NCI-H1694 (cell line): ENCODE data around the gene TSSK3.
"Not testable (repeated sequence)": the region's sequence is repeated elsewhere in the genome, so short reads cannot be mapped to it uniquely, and the experiment has no call there.

Experiments
- DNase-seq: peaks from one replicate; lab custom pipeline; 2025; lab: John Stamatoyannopoulos, UW

The TSSK3 gene

DNA sequence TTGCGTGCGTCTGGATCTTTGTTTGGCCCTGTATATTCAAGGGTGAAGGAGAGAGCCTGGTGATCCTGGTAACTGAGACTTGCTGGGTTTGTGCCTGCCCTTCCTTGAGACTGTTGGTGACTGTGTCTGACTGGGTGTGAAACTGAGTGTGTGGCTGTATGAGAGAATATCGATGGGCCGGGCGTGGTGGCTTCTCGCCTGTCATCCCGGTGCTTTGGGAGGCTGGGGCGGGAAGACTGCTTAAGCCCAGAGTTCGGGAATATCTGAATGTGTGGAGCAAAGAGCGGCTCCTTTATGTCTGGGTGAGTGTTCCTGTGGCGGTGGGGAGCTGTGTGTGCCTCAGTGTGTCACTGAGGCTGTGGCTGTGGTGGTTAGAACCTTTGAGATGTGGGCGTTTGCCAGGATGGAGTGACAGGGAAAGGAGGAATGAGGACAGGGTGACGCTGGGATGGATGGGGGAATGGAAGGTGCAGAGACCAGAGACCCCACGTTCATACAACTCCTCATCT, 23.6 kb upstream of the TSSK3 start:
- DNase-seq, result no peak

DNA sequence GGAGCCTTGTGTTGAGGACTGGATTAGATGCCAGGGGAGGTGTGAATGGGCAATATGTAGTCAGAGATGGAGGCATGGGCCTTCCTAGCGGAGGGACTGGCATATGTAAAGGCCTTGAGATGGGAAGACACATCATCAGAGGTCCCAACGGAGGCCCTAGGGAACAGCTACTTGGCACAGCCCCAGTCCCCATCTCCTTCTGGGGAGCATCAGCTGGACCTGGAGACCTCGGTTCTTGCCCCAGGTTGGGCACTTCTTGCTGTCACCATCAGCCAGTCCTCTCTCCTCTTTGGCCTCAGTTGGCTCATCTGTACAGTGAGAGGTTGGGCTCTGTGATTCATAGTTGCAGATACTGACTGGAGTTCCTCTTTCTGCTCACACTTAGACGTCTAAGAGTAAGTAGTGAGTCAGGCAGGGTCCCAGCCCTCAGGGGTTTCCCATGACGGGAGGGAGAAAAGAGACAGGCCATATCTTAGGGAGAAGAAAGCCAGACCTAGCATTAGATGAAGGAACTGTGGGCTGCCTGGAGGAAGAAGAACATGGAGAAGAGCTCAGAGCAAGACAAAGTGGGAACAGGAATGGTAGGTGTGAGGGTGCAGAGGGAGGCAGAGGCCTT, 22.9 kb upstream of the TSSK3 start:
- DNase-seq, result no peak

DNA sequence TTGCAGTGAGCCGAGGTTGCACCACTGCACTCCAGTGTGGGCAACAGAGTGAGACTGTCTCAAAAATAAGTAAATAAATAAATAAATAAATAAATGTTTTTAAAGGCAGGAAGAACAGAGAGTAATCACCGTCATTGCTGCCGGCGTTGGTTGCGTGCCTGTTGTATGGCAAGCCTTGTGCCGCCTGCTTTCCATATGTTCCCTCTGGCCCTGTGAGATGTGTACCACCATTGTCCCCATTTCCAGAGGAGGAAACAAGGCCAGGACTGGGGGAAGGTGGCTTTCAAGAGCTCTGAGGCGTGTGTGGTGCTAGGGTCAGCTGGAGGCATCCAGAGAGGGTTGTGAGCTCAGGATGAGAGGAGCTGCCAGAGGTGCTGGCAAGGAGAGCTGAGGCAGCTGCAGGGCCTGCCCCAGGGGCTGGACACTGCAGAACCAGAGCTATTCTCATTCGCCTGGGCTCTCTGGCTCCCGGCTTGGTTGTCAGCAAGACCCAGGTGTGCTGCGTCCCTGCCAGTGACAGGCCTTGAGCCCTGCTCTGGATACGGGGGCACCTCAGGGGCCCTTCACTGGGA, 21.1 kb upstream of the TSSK3 start:
- DNase-seq, result no peak

DNA sequence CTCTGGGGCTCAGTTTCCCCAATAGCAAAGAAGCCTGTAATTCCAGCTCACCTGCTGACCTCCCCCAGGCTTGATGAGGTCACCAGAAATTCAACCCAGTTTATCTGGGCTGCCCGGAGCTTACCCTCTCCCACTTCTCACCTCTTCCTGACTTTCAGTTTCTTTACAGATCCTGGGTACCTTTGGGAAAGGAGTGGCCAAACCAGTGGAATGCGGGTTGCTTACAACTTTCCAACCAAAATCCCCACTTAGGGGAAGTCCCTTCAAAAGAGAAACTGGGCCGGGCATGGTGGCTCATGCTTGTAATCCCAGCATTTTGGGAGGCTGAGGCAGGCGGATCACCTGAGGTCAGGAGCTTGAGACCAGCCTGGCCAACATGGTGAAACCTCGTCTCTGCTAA, 20.4 kb upstream of the TSSK3 start:
- no peak for DNase-seq

DNA sequence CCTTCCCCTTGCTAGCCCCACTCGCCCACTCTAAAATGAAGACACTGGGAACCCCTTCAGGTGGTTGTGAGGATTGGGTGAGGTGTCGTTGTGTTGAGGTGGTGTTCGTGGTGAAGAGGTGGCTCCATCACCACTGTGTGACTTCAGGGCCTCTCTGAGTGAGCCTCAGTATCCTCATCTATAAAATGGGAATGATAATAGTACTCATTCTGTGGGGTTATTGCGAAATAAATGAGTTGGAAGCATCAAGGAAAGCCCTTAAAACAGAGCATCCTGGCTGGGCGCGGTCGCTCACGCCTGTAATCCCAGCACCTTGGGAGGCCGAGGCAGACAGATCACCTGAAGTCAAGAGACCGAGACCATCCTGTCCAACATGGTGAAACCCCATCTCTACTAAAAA, 19.6 kb upstream of the TSSK3 start:
- DNase-seq, result no peak

DNA sequence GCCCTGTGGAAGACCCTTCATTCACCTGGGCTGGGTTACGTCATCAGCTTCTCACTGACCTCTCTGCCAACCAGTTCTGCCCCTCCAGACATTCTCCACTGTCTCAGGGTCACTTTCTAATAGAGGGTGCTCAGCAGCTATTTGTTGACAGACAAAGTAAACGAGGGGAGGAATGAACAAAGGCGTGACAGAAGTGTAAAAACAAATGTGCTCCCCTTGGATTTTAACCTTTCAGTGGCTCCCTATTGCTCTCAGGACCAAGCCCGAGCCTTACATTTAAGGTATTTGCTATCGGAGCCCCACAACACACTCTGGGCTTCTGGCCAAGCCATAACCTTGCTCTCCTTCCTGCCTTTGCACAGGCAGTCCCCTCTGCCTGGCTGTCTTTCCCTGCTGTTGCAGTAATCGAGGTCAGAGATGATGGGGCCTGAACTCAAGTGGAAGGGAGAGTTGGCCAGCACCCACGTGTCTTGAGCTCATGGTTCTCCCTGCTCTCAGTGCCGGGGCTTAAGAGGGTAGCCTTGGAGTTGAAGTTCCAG, 17.0 kb upstream of the TSSK3 start:
- DNase-seq, result no peak

DNA sequence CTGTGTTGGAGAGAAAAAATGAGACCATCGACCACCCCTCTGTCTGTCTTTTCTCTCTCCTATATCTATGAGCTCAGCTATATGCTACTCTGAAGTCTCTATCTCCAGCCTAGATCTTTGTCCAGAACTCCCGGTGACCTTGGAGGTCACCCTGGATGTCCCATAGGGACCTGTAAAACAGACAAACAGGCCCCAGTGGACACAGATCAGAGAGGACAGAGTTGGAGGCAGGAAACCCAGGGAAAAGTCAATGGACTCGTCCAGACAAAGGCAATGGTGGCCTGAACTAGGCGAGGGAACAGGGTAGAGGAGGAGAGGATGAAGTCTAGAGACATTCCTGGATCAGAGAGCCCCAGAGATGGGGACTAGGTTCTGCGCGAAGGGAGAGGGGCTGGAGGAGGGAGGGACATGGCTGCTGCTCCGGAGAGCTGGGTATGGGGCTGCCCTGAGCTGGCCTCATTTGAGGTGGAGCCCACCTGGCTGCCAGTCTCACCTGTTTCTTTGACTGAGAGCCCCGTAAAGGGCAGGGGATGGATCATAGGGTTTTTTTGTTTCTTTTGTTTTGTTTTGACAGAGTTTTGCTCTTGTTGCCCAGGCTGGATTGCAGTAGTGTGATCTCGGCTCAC, 15.7 kb upstream of the TSSK3 start:
- DNase-seq, result no peak

DNA sequence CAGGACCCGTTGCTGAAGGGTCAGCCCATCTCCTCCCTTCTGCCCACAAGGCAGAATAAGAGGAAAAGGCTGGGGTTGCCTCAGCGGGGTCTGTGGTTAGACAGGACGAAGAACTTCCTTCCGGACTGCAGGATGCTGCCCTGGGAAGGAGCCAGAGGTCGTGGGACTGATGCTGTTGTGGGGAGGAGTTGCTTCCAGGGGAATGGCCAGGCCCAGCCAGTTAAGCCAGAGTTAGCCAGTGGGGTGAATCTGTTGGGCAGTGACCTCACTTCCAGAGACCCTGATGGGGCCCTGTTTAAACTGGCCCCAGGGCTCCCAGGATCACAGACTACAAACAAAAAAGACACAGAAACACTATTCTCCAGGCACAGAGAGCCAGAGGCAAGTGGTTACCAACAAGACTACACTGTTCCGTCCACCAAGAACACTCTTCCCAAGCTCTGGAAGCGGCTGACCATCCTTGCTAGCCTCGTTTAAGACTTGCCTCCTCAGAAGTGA, 13.1 kb upstream of the TSSK3 start:
- DNase-seq, result no peak

DNA sequence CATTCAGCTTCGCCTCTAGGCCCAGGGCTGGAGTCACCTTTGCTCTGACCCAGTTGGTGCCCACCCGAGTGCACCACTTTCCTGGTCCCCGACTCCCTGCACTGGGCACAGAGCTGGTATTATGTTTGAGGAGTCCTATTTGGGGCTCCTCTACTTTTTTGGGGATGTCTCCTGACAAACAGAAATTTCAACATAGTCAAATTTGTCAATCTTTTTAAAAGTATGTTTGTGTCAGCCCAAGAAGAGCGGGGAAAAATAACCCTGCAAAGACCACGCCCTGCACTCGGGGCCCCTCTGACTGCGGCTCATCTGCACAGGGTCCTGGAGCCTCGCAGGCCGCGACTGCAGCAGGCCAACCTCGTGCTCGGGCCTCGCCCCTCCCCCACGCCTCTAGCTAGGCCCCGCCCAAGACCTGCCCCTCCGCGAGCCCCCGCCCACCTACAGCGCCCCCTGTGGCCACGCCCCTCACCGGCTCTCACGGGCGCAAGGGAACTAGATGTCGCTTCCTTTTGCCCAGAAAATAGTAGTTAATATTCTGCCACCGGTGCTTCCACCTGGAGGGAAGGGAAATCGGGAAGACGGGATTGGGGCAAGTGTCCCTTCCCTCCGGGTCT, 11.4 kb upstream of the TSSK3 start:
- peak; percentile 46 for DNase-seq

DNA sequence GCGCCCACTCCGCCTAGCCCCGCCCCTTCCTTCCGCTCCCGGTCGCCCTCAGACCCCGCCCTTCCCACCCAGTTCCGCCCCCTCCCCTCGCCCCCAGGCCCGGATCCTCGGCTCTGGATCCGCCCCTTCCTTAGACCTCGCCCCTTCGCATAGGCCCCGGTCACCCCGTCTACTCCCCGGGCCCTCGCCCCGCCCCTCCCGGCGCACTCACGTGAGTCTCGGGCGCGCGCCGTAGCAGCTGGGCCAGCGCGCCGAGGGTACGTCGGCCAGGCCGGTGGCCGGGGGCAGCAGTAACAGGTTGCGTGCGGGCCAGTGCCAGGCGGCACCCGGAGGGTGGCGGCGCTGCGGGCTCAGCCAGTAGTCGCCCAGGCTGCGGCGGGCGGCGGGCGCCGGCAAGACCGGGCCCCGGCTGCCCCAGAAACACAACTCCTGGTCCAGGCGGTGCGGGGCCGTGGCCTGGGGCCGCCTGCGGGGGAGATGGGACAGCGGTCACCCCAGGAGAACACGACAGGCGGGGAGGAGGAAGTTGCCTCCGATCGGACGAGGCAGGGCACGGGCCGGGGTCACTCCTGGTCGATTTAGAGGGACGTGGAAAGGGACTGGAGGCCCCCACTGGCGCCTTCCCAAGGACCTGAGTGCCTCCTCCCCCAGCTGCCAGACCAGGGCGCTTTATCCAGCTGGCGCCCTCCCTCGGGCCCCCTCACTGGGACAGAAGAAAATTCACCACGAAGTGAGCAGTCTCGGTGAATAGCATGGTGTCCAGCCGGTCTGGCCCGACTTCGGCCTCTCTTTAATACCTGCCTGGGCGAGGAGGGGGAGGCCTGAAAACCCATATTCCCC, 10.7 kb upstream of the TSSK3 start:
- DNase-seq, result peak; percentile 85

DNA sequence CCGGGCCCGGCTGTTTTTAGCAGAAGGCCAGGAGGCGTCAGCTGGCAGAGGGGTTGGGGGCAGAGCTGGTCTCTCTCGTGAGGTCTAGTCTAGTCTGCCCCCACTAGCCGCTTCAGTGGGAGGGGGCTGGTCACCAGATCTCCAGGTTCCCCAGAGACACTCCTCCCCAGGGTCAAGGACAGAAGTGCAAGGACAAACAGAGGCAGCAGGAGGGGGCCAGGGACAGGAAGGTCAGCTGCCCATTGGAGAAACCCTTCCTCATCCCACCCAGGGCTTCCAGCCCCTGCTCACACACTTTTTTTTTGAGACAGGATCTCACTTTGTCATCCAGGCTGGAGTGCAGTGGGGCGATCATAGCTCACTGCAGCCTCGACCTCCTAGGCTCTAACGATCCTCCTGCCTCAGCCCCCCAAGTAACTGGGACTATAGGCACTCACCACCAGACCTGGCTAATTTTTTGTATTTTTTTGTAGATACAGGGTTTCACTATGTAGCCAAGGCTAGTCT, 10.0 kb upstream of the TSSK3 start:
- DNase-seq, result no peak

DNA sequence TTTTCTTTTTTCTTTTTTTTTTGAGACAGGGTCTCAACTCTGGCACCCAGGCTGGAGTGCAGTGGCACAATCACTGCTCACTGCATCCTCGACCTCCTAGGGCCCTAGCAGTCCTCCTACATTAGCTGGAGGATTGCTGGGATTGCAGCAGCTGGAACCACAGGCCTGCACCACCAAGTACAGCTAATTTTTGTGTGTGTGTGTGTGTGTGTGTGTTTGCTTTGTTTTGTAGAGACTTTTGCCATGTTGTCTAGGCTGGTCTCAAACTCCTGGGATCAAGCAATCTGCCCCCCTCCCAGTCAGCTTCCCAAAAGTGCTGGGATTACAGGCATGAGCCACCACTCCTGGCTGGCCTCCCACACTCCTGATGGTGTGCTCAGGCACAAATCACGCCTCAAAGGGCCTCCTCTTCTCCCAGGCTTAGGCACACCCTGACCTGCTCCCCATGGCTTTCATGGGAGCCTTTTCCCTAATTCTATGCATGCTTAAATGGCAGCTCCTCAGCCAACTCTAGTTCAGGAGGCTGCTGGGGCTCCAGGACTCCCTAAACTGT, 9.4 kb upstream of the TSSK3 start:
- no peak for DNase-seq

DNA sequence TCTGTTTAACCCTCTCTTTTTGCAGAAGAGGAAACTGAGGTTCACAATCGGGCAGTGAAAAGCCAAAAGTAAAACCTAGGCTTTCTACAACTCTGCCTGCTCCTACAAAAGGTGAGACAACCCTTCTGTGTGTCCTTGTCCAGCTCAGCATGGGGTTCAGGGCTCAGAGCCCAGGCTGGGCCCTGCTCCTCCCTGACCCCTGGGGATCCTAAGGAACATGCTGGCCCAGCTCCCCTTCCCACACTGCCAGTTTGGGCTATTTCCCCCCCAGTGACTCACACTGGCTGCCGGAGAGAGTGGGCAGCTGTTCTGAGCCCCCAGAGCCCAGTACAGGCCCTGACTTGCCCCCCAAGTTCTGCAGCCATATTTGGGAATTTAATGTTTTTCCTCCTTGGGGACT, 8.9 kb upstream of the TSSK3 start:
- no peak for DNase-seq

DNA sequence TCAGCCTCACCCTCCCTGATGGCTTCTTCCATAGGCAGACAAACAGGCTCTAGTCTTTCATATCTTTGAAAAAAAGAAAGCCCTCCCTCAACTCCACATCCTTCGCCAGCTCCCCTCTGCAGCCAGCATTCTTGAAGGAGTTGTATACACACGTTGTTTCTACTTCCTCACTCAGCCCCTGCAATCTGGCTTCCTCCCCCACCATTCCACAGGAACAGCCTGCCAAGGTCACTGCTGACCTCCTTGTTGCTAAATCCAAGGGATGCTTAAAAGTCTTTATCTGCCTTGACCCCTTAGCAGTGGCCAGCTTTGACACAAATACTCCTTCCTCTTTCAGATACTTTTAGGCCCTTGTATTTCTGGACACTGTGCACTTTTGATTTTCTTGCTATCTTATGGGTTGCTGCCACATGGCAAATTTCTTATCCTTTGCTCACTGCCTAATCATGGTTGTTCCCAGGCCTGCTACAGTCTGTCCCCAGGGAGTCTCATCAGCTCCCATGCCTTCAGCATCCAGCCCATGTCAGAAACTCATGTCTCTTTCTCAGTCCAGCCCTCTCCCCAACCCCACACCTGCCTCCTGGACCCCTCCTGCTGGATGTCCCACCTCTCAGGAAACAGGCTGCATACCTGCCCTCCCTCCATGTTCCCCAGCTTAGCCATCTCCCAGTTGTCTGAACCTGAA, 8.3 kb upstream of the TSSK3 start:
- no peak for DNase-seq

DNA sequence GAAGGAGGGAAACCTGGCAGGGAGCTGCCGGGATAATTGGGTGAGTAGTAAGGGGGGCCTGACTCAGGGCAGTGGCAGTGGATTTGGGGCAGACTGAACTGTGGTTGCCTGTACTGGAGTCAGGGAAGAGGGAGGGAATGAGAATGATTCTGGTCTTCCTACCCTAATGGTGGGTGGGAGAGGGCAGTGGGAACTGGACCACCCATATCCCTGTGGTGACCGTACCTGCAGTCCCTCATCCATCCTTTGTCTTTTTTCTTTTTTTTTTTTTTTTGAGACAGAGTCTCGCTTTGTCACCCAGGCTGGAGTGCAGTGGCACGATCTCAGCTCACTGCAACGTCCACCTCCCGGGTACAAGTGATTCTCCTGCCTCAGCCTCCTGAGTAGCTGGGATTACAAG, 6.6 kb upstream of the TSSK3 start:
- DNase-seq, result not testable (repeated sequence)

DNA sequence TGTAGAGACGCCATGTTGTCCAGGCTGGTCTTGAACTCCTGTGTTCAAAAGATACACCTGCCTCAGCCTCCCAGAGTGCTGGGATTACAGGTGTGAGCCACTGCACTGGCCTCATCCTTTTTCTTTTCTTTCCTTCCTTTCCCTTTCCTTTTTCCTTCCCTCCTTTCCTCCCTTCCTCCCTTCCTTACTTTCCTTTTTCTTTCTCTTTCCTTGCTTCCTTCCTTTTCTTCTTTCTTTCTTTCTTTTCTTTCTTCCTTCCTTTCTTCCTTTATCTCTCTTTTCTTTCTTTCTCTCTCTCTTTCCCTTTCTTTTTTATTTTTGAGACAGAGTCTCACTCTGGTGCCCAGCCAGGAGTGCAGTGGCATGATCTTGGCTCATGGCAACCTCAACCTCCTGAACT, 5.9 kb upstream of the TSSK3 start:
- no peak for DNase-seq

DNA sequence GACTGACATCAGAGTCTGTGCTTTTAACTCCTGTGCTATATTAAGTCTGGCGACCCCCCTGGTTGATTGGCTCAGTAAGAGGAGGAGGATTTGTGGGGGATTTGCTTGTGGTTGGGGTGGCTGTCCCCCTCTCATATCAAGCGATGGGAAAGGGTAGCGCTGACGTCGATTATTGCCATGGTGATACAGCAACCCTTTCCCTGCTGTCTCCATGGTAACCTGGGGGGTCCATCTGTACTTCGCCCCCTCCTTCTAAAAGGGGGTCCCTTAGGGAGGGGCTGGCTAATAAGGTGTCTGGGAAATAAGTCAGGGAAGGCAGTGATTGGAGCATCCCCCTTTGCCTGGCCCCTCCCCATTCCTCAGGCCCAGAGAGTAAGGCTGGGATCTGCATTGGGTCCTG, 4.7 kb upstream of the TSSK3 start:
- no peak for DNase-seq

DNA sequence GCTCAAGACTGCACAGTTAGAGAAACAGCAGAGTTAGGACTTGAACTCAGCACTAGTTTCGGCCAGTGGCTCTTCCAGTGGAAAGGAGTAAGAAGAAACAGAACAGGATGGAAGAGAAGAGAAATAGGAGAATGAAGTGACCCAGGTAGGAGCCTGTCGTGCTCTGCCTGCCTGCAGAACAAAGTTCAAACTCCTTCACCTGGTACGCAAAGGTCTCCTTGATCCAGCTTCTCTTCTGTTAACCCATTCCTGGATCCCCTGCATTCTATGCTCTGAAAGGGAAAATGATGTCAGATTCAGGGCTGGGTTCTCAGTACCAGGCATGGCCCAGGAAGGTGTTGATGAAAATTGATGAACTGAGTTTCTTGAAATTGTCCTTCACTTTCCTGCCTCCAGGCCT, 3.9 kb upstream of the TSSK3 start:
- DNase-seq, result no peak

DNA sequence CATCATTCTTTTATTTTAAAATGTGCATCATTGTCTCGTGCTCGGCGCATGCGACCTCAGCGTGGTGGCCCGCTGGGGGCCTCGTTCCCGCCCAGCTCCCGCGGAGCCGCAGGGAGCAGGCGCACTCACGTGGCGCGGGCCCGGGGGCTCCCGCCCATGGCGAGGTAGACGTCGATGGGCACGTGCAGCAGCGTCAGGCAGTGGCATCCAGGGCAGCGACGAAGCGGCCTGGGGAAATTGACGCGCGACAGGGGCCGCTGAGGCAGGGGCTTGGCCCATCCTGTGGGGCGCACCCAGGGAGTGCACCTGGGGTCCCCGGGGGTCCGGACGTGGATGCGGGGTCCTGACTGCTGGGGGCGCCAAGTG, 1.0 kb upstream of the TSSK3 start:
- no peak for DNase-seq

DNA sequence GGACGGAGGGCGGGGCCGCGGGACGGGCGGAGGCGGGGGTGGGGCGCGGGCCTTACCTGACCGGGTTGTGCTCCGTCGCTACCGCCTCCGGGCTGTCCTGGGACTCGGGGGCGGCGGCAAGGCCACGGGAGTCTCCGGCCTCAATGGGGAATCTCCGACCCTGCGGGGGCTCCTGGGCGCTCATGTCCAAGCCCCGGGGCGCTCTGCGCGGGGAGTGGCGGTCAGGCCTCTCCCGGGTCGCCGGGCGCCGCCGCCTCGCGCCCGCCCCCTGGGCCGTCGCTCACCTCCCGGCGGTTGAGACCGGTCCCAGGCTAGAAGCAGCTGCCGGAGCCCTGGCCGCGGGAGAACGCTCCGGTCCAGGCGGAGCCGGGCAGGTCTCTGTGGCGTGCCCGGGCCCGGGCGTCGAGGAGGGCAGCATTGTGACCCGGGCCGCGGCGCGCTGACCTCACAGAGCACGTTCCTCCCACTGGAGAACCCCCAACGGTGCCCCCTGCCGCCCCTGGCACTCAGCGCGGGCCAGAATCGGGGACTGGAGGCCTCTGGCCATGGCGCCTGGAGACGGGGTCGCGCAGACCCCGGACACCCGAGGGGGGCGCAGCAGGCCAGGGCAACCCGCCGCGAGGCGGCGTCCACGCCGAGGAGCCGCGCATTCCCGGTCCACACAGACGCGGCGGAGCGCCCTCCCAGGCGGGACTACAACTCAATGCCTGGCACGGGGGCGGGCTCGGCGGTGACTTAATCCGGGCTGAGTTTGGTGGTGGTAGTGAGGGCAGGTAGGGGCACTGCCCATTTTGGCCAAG, 465 bp upstream of the TSSK3 start:
- peak; percentile 3 for DNase-seq
